Umbilical cord (tissue), 2 donors: ENCODE measurements around the gene CDH18. TPM values are rescaled to one million over a fixed set of nuclear protein-coding genes. Genes with fewer than 3 reads are reported as not detected.

Experiments used
- DNase-seq: peaks from one replicate; pipeline ENCODE4 v3.0.0-alpha.2; 2015; ENCODE audit warnings: low spot score
- total RNA-seq: library from RNA; depleted of rRNA; stranded (reverse); fragments of >200 nt; gene quantifications from one replicate; pipeline ENCODE4 v1.2.3, GENCODE V29; 2014; ENCODE audit warnings: low replicate concordance; ENCODE audit not compliant: insufficient read depth

CDH18 gene
- 4.3 TPM for total RNA-seq

GRCh38 chr5:19987612-19988361 is at the start of gene CDH18:
Gene CDH18, minus strand, starts transcription at chr5:19988200. Its CDS starts 149,214 bp downstream, at chr5:19838986.
- peak; percentile 88 for DNase-seq

- no peak for DNase-seq
These were observed 46.7 kb upstream of the CDH18 start for GRCh38 chr5:20034717-20035116.

GRCh38 chr5:20033881-20034280 is 45.9 kb upstream of the CDH18 start:
- no peak for DNase-seq

GRCh38 chr5:20032896-20033295 is 44.9 kb upstream of the CDH18 start:
- DNase-seq: peak; percentile 11

GRCh38 chr5:20030125-20030524 is 42.1 kb upstream of the CDH18 start:
- DNase-seq: no peak

- DNase-seq: peak; percentile 57
These were observed 41.3 kb upstream of the CDH18 start for GRCh38 chr5:20029266-20029665.

- DNase-seq: peak; percentile 22
These were observed 40.5 kb upstream of the CDH18 start for GRCh38 chr5:20028506-20028905.

GRCh38 chr5:20023686-20024180 is 35.7 kb upstream of the CDH18 start:
- no peak for DNase-seq

- DNase-seq: no peak
These were observed 32.2 kb upstream of the CDH18 start for GRCh38 chr5:20020247-20020646.

- no peak for DNase-seq
These were observed 29.0 kb upstream of the CDH18 start for GRCh38 chr5:20017021-20017420.

- no peak for DNase-seq
These were observed 12.4 kb upstream of the CDH18 start for GRCh38 chr5:20000416-20000815.

GRCh38 chr5:19988457-19988856 is 457 bp upstream of the CDH18 start:
- no peak for DNase-seq

GRCh38 chr5:19986806-19987205 is 1.2 kb downstream of the CDH18 start:
- no peak for DNase-seq

- peak; percentile 14 for DNase-seq
These were observed 1.9 kb downstream of the CDH18 start for GRCh38 chr5:19986031-19986619.

GRCh38 chr5:19978476-19978875 is 9.5 kb downstream of the CDH18 start:
- no peak for DNase-seq

- no peak for DNase-seq
These were observed 10.9 kb downstream of the CDH18 start for GRCh38 chr5:19977099-19977498.

- no peak for DNase-seq
These were observed 12.2 kb downstream of the CDH18 start for GRCh38 chr5:19975795-19976194.

GRCh38 chr5:19960451-19960850 is 27.5 kb downstream of the CDH18 start:
- DNase-seq: no peak

GRCh38 chr5:19959830-19960384 is 28.1 kb downstream of the CDH18 start:
- no peak for DNase-seq

GRCh38 chr5:19950897-19951296 is 37.1 kb downstream of the CDH18 start:
- DNase-seq: no peak

GRCh38 chr5:19940192-19940591 is 47.8 kb downstream of the CDH18 start:
- DNase-seq: peak; percentile 22

GRCh38 chr5:19930451-19930850 is 57.5 kb downstream of the CDH18 start:
- DNase-seq: peak; percentile 22
